ENCODE data around the gene RAB40C.
"Not testable (repeated sequence)": the region's sequence is repeated elsewhere in the genome, so short reads cannot be mapped to it uniquely, and the experiment has no call there.

Gene RAB40C

DNA sequence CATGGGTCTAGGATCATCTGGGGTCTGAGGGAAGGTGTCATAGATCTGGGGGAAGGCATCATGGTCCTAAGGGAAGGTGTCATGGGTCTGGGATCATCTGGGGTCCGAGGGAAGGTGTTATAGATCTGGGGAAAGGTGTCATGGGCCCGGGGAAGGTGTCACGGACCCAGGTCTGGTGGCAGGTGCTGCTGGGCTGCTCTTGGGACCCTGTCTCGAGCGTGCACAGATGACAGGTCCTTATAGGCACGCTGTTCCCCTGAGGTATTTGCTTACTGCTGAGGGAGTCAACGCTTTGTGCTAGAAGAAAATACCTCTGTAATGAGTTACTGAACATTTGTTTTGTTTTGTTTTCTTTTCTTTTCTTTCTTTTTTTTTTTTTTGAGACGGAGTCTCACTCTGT, 1.4 kb downstream of the RAB40C start:
- no peak for DNase-seq

- DNase-seq, result no peak
These were observed 2.1 kb downstream of the RAB40C start for GRCh38 chr16:591892-592517.

GRCh38 chr16:592518-593306, 2.8 kb downstream of the RAB40C start:
- DNase-seq, result no peak

DNA sequence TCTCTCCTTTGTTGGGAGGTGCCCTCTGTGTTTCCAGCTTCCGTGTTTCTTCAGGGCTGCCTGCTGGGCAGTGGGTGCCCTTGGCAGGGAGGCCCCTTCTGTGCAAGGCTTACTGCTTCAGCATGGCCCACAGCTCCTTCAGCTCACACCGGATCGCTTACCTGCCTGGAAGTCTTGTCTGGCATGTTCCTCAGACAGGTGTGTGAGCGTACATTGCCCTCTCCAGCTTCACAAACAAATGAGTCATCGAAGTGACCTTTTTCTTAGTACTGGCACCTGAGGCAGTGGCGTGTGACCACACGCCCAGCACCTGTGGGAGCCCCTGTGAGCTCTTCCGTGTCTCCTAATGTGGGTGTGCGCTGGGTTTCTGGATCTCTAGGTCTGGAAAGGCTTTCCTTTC, 3.5 kb downstream of the RAB40C start:
- DNase-seq, result no peak

GRCh38 chr16:593807-594206, 3.9 kb downstream of the RAB40C start:
- no peak for DNase-seq

GRCh38 chr16:595094-595528, 5.2 kb downstream of the RAB40C start:
- no peak for DNase-seq

GRCh38 chr16:595942-596735, 6.3 kb downstream of the RAB40C start:
- no peak for DNase-seq

DNA sequence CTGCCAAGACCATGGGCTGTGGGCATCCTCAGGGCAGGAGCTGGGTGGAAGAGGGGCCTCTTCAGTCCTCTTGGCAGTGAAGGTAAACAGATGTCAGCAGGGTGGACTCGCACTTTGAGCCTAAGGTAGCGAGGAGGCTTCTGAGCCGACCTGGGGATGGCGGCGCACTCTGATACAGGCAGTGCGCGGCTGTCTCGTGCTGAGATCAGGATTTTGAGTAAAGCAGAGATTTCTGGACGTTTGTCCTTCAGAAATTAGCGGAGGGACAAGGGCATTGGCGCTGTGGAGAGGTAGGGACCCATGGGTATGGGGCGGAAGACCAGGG, 6.8 kb downstream of the RAB40C start:
- DNase-seq, result no peak

DNA sequence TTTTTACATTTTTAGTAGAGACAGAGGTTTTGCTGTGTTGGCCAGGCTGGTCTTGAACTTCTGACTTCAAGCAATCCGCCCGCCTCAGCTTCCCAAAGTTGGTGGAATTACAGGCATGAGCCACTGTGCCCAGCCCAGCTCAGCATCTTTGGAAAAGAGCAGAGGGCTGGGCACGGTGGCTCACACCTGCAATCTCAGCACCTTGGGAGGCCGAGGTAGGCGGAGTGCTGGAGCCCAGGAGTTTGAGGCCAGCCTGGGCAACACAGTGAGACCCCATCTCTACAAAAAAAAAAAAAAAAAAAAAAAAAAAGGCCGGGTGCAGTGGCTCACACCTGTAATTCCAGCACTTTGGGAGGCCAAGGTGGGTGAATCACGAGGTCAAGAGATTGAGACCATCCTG, 7.8 kb downstream of the RAB40C start:
- not testable (repeated sequence) for DNase-seq

GRCh38 chr16:598823-599739, 9.2 kb downstream of the RAB40C start:
- DNase-seq, result no peak

GRCh38 chr16:600781-601180, 10.9 kb downstream of the RAB40C start:
- DNase-seq, result no peak

GRCh38 chr16:603933-604332, 14.1 kb downstream of the RAB40C start:
- DNase-seq, result no peak

DNA sequence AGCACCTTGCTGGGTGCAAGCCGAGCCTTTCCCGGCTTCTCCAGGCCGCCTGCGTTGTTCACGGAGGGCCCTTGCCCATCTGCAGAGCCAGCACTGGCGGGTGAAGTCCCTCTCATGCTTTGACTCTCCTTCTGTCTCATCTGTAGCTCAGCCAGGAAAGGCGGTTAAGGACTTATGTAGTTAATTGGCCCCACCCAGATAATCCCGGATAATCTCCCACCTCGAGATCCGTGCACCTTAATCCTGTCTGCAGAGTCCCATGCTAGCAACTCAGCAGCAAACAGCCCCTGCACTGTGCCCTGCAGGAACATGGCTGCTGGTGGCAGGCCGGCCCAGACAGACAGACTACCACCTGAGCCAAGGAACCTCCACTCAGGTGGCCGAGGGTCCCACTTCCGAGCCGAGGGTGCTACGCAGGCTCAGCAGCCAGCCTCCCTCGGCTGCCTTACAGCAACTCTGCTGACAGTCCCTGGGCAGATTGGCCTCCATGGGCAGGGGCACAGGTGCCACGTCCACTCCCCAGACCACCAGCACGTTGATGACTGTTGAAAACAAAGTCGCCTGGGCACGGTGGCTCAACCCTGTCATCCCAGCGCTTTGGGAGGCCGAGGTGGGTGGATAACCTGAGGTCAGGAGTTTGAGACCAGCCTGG, 16.9 kb downstream of the RAB40C start:
- DNase-seq, result no peak

DNA sequence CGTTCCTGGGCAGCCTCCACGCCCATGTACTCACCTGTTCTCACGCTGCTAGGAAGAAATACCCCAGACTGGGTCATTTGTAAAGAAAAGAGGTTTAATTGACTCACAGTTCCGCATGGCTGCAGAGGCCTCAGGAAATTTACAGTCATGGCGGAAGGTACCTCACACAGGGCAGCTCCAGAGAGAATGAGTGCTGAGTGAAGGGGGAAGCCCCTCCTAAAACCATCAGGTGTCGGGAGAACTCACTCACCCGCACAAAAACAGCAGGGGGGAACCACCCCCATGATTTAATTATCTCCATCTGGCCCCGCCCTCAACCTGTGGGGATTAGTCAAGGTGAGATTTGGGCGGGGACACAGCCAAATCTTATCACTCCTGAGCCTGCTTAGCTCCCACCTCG, 18.2 kb downstream of the RAB40C start:
- DNase-seq, result peak; percentile 70

GRCh38 chr16:609316-609715, 19.4 kb downstream of the RAB40C start:
- no peak for DNase-seq

DNA sequence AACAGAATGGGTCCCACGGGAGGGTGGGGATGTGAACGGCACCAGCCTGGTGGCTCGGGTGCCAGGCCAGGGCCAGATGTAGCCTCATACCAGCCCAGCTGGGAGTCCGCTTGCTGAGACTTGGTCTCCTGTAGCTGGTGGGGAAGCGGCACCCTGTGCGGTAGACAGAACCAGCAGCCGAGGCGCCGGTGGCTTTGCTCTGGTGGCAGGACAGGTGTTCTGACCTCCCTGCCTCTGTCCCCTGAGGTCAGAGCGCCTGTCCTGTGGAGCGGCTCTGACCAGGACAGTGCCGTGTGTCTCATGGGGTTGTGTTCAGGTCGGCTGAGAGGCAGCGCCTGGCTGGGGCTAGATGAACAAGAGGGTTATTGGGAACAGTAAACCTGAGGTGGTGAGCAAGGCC, 20.1 kb downstream of the RAB40C start:
- no peak for DNase-seq

GRCh38 chr16:610513-611381, 20.9 kb downstream of the RAB40C start:
- peak; percentile 78 for DNase-seq

GRCh38 chr16:615122-615521, 25.3 kb downstream of the RAB40C start:
- DNase-seq, result no peak

- no peak for DNase-seq
These were observed 27.1 kb downstream of the RAB40C start for GRCh38 chr16:616733-617586.

GRCh38 chr16:617855-618254, 28.0 kb downstream of the RAB40C start:
- no peak for DNase-seq

Data from stimulated activated CD8-positive, alpha-beta memory T cell treated with anti-CD3 and anti-CD28 coated beads, Interleukin-4, amount 100 ng/mL, for 48 hours (primary cell).